ENCODE results near the gene RFX4.

RFX4 gene

DNA sequence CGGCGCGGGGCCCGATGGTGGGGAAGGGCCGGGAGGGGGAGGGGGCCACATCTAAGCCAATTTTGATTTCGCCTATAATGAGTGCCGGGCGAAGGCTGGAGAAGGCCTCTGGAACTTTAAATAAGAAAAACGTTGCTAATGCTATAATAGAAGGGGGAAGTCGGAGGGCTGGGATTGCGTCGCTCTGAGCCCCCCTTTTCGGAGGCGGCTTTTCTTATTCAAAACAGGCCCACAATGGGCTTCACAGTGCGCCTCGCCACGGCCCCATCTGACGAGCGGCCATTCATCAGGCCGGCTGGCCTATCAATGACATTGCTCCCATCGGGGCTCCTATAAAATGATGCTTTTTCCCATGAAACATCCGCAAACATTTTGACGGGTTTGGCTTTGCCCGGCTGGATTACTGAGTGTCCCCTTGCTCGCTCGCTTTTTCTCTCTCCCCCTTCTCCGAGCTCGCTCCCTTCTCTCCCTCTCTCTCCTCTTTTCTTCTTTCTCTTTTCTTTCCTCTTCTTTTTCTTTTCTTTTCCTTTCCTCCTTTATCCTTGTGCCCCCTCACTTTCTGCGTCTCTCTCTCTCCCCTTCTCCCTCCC, at the start of gene RFX4:
Gene RFX4, plus strand, starts transcription at position 364 of the 590 bp plus-strand sequence. CDS start 317 bp downstream, outside the sequence.
- DNase-seq (ENCODE audit: low spot score) = peak; percentile 72

DNA sequence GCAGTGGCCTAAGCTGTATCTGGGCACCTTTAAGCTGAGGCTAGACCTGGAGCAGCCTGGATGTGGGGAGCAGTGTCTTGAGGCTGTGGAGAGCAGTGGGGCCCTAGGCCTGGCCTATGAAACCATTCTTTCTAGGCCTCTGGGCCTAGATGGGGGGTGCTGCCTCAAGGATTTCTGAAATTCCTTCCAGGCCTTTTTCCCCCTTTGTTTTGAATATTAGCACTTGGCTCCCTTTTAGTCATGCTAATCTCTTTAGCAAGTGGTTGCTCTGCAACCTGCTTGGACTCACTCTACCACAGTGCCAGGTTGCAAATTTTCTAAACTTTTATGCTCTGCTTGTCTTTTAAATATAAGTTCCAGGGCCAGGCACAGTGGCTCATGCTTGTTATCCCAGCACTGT, 41.6 kb upstream of the RFX4 start:
- no peak for DNase-seq (ENCODE audit: low spot score)

DNA sequence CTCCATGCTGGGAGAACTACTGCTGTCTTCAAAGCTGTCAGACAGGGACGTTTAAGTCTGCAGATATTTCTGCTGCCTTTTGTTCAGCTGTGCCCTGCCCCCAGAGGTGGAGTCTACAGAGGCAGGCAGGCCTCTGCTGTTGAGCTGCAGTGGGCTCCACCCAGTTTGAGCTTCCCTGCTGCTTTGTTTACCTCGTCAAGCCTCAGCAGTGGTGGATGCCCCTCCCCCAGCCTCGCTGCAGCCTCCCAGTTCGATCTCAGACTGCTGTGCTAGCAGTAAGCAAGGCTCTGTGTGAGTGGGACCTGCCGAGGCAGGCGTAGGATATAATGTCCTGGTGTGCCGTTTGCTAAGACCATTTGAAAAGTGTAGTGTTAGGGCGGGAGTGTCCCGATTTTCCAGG, 31.4 kb upstream of the RFX4 start:
- no peak for DNase-seq (ENCODE audit: low spot score)

DNA sequence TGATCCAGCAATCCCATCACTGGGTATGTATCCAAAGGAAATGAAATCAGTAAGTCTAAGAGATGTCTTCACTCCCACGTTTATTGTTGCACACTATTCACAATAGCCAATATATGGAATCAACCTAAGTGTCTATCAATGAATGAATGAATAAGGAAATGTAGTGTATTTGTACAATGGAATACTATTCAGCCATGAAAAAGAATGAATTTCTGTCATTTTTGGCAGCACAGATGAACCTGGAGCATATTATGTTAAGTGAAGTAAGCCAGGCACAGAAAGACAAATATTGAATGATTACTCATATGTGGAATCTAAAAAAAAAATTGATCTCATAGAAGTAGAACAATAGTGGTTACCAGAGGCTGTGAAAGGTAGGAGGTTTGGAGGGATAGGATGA, 30.6 kb upstream of the RFX4 start:
- DNase-seq (ENCODE audit: low spot score) = no peak

DNA sequence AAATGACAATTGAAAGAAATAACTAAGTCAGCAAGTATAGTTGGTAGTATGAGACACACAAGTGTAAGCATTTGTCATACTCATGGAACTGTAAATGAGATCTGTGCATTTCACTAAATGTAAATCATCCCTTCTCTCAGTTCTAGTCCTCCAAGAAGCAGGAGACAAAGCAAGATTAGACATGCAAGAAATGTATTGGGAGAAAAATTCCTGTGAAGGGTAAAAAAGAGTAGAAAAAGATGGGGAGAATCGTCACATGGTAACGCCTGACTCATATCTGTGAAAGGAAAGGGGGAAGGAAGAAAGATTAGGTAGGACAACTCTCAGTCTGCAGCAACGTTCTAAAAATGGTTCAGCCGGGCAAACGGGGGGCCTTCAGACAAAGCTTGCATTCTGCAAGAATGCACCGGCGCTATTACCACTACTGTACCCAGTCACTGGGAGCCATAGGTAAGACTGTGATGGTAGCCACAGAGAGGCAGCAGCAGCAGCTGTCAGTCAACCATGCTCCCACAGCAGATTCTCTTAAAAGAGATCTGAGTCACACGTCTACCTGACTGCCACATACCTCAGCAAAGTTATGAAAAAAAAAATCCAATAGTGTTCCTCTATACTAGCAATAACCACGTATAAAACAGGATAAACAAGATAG, 18.0 kb upstream of the RFX4 start:
- no peak for DNase-seq (ENCODE audit: low spot score)

DNA sequence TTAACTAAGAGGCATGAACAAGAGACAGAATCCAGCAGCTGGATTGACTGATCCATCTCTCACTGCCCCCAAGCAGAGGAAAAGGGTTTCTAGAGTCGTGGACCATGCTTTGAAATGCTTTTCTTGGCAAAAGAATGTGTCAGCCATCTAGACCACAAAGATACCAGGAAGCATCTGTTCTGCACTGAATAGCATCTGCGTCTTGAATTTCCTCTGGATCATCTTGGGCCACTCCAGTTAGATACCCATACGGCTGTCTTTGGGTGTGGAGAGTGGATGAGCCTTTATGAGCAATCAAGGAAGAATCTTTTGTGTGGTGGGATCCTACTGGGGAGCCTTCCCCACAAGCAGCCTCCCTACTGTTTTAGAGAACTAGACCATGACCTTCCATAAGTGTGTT, 16.0 kb upstream of the RFX4 start:
- DNase-seq (ENCODE audit: low spot score) = no peak

DNA sequence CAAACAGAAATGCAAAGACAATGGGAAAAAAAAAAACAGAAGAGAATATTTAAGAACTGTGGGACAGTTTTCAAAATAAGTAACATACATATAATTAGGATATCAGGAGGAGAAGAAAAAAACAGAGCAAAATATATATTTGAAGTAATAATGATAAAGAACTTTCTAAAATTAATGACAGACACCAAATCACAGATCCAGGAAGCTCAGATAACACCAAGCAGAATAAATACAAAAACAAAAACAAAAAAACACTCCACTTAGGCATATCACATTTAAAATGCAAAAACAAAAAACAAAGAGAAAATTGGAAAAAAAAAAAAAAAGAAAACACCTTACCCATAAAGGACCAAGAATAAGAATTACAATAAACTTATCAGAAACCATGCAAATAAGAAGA, 9.6 kb upstream of the RFX4 start:
- DNase-seq (ENCODE audit: low spot score) = no peak

DNA sequence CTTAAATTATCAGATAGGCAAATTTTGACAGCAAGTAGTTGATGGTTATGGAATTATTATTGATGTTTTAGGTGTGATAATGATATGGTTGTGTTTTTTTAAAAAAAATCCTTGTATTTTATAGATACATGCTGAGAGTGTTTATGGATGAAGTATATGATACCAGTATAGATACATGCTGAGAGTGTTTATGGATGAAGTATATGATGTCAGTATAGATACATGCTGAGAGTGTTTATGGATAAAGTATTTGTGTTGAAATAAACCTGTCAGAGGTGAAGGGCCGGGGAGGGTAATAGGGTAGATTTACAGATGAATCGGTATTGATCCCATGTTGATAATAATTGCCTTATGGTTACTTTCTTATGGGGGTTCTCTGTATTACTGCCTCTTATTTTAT, 6.0 kb upstream of the RFX4 start:
- no peak for DNase-seq (ENCODE audit: low spot score)

DNA sequence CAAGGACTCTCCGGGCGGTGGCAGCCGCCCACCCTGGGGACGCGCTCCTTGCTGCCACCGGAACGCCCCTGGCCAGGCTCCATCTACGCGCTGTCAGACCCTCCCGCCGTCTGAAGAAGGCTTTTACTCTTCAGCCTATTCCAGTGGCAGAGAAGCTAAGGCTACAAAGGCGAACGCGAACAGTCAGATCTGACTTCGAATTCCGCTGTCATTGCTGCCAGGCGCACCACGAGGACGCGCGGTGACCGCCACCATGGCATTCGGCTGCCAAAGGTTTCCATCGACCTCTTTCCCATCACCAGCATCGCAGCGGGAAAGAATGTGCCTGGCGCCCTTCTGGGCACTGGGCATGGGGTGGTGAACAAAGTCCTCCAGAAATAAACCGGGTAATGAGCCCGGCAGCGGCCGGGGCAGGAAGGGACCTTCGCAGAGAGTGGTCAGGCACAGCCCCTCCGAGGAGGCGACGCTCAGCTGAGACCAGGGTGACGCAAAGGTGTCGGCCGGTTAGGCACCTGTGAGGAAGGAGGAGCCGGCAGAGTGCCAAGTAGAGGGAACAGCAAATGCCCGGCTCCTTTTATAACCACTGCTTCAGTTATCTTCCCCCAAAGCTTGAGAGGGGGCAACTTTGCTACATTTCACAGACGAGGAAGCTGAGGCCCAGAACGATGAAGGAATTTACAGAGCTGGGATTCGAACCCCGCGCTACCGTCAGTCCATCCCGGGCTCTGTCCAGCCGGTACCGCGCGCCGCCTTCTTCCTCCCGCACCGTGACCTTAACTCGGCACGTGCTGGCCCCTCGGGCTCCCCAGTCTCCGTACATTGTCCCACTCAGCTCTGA, 1.9 kb upstream of the RFX4 start:
- DNase-seq (ENCODE audit: low spot score) = no peak

DNA sequence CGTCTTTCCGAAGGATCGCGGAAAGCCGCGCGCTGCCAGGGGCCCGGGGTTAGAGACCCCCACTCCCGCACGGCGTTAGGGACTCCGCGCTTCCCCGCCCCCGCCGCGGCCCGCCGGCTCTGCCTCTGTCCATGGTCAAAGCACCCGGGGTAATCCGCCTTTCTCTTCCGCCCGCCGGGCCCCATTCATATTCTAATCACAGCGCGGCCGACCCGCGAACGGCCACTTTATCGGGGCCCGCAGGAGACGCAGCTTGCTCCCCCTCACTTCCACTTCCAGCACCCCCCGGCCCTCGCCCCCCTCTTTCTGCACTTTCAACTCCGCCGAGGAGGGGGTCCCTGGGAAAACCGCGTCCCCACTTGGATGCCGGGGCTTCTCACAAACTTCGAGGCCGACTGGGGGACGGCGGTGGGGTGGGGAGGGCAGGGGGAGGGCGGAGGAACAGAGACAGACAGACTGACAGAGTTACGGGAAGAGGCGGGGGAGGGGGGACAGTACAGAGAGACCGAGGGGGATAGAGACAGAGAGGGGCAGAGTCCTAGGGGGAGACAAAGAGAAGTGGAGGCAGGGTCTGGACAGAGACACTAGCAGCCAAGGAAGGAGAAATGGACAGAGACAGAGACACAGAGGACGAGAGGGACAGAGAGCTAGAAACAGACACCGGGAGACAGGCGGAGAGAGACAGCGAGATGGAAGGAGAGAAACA, 1.1 kb upstream of the RFX4 start:
- DNase-seq (ENCODE audit: low spot score) = no peak

DNA sequence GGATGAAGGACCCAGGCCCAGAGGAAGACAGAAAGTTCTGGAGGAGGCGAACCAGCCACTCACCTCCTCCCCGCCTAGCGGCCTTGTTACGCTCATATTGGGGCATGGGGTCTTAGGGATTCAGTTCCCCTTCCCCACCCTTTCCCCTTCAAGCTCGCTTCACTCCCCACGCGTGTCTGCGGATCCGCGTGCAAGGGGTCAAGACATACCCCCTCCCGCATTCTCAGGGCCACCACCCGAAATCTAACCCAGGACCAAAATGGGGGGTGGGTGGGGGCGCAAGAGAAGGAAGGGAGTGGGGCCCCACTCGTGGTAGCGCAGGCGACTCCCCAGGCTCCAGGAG, 584 bp upstream of the RFX4 start:
- no peak for DNase-seq (ENCODE audit: low spot score)

DNA sequence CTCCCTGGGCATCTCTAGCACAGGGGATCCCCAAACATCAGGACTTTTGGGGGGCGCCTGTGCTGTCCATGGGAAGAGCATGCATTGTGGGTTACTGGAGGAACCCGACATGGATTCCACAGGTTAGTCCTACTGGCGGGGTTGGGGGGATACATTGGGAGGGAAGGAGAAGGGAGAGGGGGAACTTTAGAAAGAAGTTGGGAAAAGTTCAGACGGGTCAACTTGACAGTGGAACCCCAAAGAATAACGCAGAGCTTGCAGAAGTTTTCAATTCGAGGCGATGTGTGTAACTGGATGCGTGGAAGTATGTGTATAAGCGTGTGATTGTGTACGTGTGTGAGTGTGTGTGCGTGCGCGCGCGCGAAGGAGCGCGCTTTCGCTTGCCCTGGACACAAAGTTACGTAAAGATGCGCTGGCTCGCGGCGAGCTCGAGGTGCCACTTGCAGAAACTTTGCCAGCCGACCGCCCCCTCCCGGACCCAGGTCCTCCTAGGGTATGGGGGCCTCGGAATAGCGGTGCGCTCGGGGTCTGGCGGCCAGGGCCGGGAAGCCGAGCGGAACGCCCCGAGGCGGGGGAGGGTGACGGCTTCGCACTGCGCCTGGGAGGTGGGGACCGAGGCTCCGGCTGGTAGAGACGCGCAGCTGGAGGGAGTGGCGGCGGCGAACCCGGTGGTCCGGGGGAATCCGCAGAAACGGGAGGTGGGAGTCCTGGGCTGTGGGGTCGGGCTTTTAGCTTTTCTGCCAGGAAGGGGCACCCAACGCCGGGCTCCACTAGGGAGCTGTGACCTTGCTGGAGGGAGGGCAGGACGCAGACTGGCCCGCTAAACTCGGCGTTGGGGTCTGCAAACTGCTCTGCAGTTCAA, 669 bp downstream of the RFX4 start:
- DNase-seq (ENCODE audit: low spot score) = no peak

DNA sequence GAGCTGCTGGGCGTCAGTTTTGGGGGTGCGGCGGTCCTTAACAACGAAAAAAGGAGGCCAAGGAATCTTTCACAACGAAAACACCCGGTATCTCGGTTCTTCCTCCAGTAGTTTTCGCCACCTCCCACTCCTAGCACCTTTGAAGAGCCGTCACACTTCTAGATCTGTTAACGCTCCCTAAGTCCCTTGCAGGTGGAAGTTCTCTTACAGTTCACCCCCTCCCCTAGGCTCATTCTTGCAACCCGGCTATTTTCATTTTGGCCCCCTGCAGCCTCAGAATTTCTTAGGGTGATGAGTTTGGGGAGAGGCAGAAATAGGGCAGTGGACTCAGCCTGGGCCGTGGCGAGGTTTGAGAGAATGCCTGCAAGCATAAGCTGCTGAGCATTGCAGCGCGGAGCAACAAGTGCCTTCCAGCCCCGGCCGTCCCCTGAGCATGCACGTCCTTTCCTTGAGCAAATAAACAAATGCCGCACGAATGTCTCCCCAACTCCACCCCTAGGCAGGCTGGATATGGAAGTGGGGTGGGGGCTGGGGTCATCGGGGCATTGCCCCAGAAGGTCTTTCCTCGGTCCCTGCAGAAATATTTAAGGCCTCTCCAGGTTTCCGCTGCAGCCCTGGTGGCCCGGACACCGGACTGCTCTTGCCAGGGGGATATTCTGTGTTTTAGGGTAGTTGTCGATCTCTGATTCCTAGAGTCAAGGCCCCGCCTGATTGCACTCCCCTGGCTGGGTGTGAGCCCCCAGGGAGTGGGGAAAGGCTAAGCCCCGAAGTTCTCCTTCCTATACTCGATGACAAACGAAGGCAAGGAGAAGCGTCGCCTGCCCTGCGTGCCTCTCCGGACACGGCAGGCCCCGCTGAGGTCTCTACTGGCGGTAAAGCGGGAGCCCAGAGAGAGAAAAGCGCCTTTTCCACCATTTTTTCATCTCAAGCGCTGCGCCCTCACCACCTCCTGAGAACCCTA, 1.6 kb downstream of the RFX4 start:
- DNase-seq (ENCODE audit: low spot score) = no peak

DNA sequence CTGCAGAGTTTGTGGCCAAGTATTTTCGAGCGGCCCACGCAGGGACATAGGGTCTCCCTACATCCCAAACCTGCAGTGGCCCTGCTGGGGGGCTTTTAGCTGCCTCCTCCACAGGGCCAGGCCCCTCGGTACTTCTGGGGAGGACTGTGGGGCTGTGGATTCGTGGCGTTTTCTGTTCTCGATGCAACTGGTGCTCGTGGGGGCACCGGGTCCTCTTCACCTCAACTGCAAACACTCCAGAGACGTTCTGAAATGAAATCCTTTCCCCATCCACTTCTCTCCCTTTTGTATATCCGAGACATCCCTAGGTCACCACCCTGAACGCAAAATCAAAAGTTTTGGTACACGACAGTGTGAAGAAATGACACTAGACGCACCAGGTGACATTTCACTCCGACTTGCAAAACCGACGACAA, 2.3 kb downstream of the RFX4 start:
- no peak for DNase-seq (ENCODE audit: low spot score)

DNA sequence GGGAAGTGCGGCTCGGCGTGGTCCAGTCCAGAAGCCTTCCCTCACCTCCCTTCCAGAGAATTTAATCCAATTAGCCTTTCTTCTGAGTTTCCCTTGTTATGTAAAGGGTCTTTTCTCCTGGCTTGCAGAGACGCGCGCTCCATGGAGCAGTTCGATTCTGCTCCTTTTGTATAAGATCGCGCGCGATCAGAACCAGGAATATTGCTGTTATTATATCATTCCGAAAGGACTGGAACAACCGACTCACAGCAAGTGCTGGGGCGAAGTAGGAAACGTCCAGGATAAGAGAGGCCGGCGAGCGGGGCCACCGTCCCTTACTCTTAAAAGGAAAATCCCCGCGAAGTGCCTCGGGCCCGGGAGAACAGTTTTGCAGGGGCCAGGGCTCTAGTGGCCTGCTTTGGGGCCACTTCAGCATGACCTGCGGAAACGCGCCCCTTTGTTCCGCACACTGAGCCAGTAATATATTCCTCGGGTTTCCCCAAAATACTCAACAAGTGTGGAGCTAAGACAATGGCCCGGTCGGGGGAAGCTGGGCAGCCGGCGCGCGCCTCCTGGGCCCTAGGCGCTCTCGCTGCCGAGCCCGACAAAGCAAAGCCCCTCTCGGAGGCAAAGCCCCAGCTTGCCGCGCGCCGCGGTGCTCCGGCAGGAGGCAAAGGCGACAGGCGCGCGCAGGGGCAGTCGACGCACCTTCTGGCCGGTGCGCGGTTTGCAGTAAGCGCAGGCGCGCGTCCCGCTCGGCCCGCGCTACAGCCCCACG, 2.9 kb downstream of the RFX4 start:
- no peak for DNase-seq (ENCODE audit: low spot score)

DNA sequence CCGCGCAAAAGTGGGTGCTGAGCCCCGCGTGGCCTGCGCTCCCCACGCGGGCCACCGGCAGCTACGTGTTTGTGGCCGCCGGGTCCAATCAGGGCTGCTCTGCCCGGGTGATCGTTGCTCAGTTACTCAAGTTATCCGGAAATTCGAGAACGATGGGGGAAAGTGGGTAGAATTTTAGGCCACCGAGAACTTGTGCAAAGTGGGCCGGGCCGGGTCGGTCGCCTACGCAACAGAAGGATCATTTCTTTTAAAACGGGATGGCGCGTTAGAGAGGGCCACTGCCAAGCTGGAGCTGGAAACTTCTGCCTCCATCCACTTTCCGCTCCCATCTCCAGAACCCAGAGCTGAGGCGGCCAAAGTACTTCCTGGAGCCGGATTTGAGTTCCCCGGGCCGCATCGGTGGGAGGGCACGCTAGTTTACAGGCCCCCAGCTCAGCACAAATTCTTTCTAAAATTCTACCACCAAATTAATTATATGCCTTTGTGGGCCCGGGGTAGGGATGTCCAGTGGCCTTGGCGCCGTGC, 3.5 kb downstream of the RFX4 start:
- no peak for DNase-seq (ENCODE audit: low spot score)

DNA sequence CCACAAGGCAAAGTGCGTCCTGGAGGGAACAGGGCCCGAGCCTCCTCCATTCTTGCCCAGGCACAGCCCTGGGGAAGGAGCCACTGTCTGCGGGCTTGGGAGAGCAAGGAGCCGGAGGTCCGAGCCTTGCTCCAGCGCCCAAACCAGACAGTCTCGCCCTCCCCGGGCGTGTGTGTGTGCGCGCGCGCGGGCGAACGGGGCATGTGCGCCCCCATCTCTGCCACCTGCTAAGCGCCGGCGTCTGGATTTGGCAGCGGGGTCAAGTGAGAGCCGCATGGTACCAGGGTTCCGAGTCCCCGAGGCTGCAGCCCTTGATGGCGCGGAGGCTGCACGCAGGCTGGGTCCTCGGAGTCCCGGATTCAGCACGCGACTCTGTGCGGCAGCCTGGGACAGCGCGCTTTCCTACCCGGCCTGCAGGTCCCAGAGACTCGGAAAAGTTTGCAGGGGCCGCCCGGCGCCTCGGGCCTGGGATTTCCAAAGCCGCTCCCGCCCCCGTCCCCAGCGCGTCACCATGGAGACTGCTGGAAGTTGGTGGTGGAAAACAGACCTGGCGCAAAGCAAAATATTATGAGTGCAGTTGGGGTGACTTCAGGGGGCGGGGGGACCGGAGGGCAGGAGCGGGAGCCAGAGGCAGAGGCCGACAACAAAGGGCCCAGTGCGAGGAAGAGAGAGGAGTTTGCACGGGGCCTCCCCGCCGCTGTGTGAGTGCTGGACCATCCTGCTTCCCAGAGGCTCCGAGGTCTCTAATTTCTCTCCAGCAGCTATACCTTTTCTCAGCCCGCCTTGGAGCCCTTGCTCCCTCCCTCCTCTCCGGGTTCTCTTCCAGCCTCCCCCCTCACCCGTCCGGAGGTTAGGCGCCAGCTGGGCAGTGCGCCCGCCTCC, 4.2 kb downstream of the RFX4 start:
- no peak for DNase-seq (ENCODE audit: low spot score)

DNA sequence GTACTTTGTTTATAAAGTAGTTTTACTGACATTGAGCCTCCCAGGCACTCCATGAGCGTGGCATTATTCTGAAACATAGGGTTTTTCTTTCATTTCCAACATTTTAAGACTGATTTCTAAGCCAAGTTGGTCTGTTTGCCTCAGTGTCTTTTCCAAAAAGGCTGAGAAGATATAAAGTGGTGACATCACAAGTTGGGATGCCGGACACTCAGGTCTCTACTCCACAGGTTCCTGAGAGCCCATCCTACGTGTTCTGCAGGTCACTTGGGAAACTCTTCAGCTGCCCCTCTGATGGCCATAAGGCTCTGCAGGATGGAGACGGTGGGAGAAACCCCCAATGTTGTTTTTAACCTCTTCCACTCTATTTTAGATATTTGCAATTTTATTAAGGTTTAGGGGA, 6.0 kb downstream of the RFX4 start:
- DNase-seq (ENCODE audit: low spot score) = no peak

DNA sequence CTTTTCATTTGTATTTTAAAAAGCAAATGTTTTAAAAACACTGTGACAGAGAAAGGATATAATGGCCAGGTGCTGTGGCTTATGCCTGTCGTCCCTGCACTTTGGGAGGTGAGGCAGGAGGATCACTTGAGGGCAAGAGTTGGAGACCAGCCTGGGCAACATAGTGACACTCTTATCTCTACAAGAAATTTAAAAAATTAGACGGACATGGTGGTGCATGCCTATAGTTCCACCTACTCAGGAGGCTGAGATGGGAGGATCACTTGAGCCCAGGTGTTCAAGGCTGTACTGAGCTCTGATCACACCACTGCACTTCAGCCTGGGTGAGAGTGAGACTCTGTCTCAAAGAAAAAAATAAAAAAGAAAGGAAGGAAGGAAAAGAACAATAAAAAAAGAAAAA, 7.8 kb downstream of the RFX4 start:
- DNase-seq (ENCODE audit: low spot score) = no peak
